ENCODE data around the gene ANGPTL8. TPM values are rescaled to one million over a fixed set of nuclear protein-coding genes. Genes with fewer than 3 reads are reported as not detected.
A peak's percentile ranks its signal among the peaks of the same experiment; 100 is the strongest.

The ANGPTL8 gene
- total and polyA plus RNA-seq, 10 of the 15 experiments (the other 5 are each of a cell fraction or from before 2014, with no cell fraction given), result not detected

DNA sequence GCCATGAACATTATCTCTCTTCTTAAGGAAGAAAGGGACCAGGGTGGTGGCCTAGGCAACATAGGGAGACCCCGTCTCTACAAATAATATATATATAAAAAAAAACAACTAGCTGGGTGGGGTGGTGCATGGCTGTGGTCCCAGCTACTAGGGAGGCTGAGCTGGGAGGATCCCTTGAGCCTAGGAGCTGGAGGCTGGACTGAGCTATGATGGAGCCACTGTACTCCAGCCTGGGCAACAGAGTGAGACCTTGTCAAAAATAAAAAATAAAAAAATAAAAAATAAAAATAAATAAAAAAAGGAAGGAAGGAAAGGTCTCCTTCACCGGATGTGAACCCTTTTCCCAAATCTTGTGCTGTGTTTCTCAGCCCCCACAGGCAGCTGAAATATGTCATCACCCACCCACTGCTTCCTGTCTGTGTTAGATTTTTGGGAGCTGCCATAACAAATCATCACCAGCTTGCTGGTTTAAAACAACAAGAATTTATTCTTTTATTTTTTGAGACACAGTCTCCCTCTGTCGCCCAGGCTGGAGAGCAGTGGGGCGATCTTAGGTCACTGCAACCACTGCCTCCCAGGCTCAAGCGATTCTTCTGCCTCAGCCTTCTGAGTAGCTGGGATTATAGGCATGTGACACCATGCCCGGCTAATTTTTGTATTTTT lies 47.0 kb downstream of the ANGPTL8 start:
- Histone ChIP-seq H3K4me3 (no peak overlapping the region), H3K9ac (ENCODE audit: control insufficient read depth, insufficient read depth, low read length) (no peak overlapping the region), H3K4me2 (ENCODE audit: control insufficient read depth, insufficient read depth) (no peak overlapping the region), H3K27ac (ENCODE audit: control insufficient read depth, insufficient read depth) (no peak overlapping the region), H3K79me2 (ENCODE audit: control insufficient read depth, insufficient read depth, low read length) (no peaks in the 10 kb centered on the region), H3K27me3 (replicated peaks in 1 of 2; ENCODE audit: control insufficient read depth in 2 of 2, insufficient read depth in 2 of 2, low read length in 1 of 2) (no peaks in the 10 kb centered on the region), H2AFZ (ENCODE audit: control insufficient read depth, low read depth, low read length) (no peak overlapping the region), H4K20me1 (ENCODE audit: control insufficient read depth, insufficient read depth) (no peaks in the 10 kb centered on the region), H3K4me1 (ENCODE audit: control insufficient read depth, insufficient read depth, low read length) (no peaks in the 10 kb centered on the region), H3K36me3 (ENCODE audit: control insufficient read depth in 2 of 2, insufficient read depth in 2 of 2, low read length in 1 of 2) (no peaks in the 10 kb centered on the region), H3K9me3 (replicated peaks; ENCODE audit: control insufficient read depth, insufficient read depth, low read length) (no peaks in the 10 kb centered on the region)
- ChIA-PET POLR2A (interaction anchor here (0.6 to 1.0 kb wide), 2 partner anchors 16 to 37 kb away, joined by 4 to 10 read pairs; no protein-coding TSS in a partner anchor), CTCF (interaction anchor here (1.0 to 2.1 kb wide), 5 partner anchors 32 to 272 kb away, joined by 3 to 6 read pairs (median 4); partner anchors contain the start of gene ELOF1), RAD21 (ENCODE audit: unreplicated experiment) (interaction anchor here (1.0 to 1.8 kb wide), 4 partner anchors 25 to 196 kb away, joined by 3 to 5 read pairs (median 4); no protein-coding TSS in a partner anchor), SMC1A (ENCODE audit: uncharacterized antibody, unreplicated experiment) (interaction anchor here (0.9 to 1.2 kb wide), 3 partner anchors 10 to 350 kb away, joined by 3 to 5 read pairs (median 3); partner anchors contain the start of gene TSPAN16)
- FAIRE-seq (no peak), ATAC-seq (peak; percentile 46), DNase-seq (ENCODE audit: low read depth, low spot score) (no peak)
- 47% methylated on average over 6 of the region's 6 CpGs for whole genome bisulfite sequencing (ENCODE audit: insufficient coverage, insufficient replicate concordance, low lambda C conversion rate, missing lambda C conversion rate)
- no TSS peak for BruUV-seq (replicated peaks)
- intact Hi-C loops (cut with micrococcal nuclease; ENCODE audit: unreplicated experiment), result no loop called here
- in situ Hi-C loops (cut with MboI), result no loop called here
- no peak for TF ChIP-seq EZH2 (IDR thresholded peaks at IDR 0.05; ENCODE audit: borderline replicate concordance, control insufficient read depth, low read depth, low read length)
- TF ChIP-seq HDAC2 (IDR thresholded peaks at IDR 0.05), result no peak
- TF ChIP-seq TCF3 (IDR thresholded peaks at IDR 0.05; ENCODE audit: borderline replicate concordance, insufficient read depth, low read depth, low read length), result no peak
- TF ChIP-seq SP1 (IDR thresholded peaks at IDR 0.05; ENCODE audit: low read depth, low read length), result no peak
- TF ChIP-seq, protein P1, sequence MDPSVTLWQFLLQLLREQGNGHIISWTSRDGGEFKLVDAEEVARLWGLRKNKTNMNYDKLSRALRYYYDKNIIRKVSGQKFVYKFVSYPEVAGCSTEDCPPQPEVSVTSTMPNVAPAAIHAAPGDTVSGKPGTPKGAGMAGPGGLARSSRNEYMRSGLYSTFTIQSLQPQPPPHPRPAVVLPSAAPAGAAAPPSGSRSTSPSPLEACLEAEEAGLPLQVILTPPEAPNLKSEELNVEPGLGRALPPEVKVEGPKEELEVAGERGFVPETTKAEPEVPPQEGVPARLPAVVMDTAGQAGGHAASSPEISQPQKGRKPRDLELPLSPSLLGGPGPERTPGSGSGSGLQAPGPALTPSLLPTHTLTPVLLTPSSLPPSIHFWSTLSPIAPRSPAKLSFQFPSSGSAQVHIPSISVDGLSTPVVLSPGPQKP (IDR thresholded peaks at IDR 0.05; ENCODE audit: low read depth, low read length), result no peak
- TF ChIP-seq RAD21 (IDR thresholded peaks at IDR 0.05; ENCODE audit: insufficient read depth, low read depth, low read length), result no peak
- TF ChIP-seq STAT3 (IDR thresholded peaks at IDR 0.05; ENCODE audit: low read depth, low read length), result no peak
- TF ChIP-seq RBBP5 (conservative IDR thresholded peaks at IDR 0.05), result no peak
- peak; percentile 32; the same call in 1 of the 2 replicates for TF ChIP-seq ATF7 (IDR thresholded peaks at IDR 0.05; ENCODE audit: low read depth)
- TF ChIP-seq CHD1 (IDR thresholded peaks at IDR 0.05; ENCODE audit: low read depth, low read length), result no peak
- peak in 1 of 2 experiments; percentile 30; a peak in 1 of 4 replicates for TF ChIP-seq IKZF2 (IDR thresholded peaks at IDR 0.05)
- TF ChIP-seq, protein P2, sequence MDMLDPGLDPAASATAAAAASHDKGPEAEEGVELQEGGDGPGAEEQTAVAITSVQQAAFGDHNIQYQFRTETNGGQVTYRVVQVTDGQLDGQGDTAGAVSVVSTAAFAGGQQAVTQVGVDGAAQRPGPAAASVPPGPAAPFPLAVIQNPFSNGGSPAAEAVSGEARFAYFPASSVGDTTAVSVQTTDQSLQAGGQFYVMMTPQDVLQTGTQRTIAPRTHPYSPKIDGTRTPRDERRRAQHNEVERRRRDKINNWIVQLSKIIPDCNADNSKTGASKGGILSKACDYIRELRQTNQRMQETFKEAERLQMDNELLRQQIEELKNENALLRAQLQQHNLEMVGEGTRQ (IDR thresholded peaks at IDR 0.05; ENCODE audit: borderline replicate concordance, low read depth, low read length), result no peak
- TF ChIP-seq SUPT20H (IDR thresholded peaks at IDR 0.05; ENCODE audit: borderline replicate concordance, control insufficient read depth, low read depth, low read length), result no peak
- no peak for TF ChIP-seq BRCA1 (IDR thresholded peaks at IDR 0.05; ENCODE audit: low read depth, low read length)
- no peak for TF ChIP-seq E2F8 (IDR thresholded peaks at IDR 0.05; ENCODE audit: low read depth, partially characterized antibody)
- TF ChIP-seq CTCF (IDR thresholded peaks at IDR 0.05 in 2 of 3, conservative IDR thresholded peaks at IDR 0.05 in 1 of 3; ENCODE audit: control insufficient read depth in 2 of 3, extremely low read depth in 1 of 3, insufficient read depth in 1 of 3, low read depth in 3 of 3, low read length in 3 of 3), result peak in 1 of 3 experiments; percentile 12; a peak in 1 of 6 replicates

All from GM12878 (cell line).